GM23338 (cell line): ENCODE results near the gene SEMA3C. TPM values are rescaled to one million over a fixed set of nuclear protein-coding genes. Genes with fewer than 3 reads are reported as not detected.

Experiments used
- ATAC-seq: fragments of 200-7000 bp; cut with Tn5 transposase; 3 replicates; pipeline ENCODE4 v1.9.1; 2020
- DNase-seq: peaks from one replicate; pipeline ENCODE4 v3.0.0-alpha.2; 2015; ENCODE audit warnings: low spot score
- H2AFZ ChIP-seq: fragments of 200-600 bp; sonication (generic); 2 replicates; pipeline ENCODE4 v1.8.0; 2016; ENCODE audit warnings: antibody characterized with exemption, mild to moderate bottlenecking, moderate library complexity
- H3F3A ChIP-seq: fragments of 200-600 bp; sonication (generic); replicated peaks from 2 replicates; pipeline ENCODE4 v1.8.0; 2017; ENCODE audit warnings: antibody characterized with exemption, mixed run types, low read depth
- H3K27ac ChIP-seq: fragments of 200-600 bp; sonication (generic); 2 replicates; pipeline ENCODE4 v1.6.1; 2016; ENCODE audit warnings: low read depth
- H3K27me3 ChIP-seq: fragments of 200-600 bp; sonication (generic); 2 replicates; pipeline ENCODE4 v1.8.0; 2016; ENCODE audit warnings: mild to moderate bottlenecking, mixed run types, moderate library complexity; ENCODE audit not compliant: insufficient read depth
- H3K36me3 ChIP-seq: fragments of 200-600 bp; sonication (generic); 2 replicates; pipeline ENCODE4 v1.8.0; 2016; ENCODE audit warnings: mild to moderate bottlenecking; ENCODE audit not compliant: insufficient read depth
- H3K4me1 ChIP-seq: fragments of 200-600 bp; sonication (generic); 2 replicates; pipeline ENCODE4 v1.8.0; 2016; ENCODE audit warnings: mild to moderate bottlenecking, moderate library complexity; ENCODE audit not compliant: insufficient read depth
- H3K4me2 ChIP-seq: fragments of 200-600 bp; sonication (generic); 2 replicates; pipeline ENCODE4 v1.7.1; 2017; ENCODE audit warnings: mixed run types
- H3K4me3 ChIP-seq: fragments of 200-600 bp; sonication (generic); 2 replicates; pipeline ENCODE4 v1.6.1; 2016; ENCODE audit warnings: mixed run types
- H3K79me2 ChIP-seq: fragments of 200-600 bp; sonication (generic); replicated peaks from 2 replicates; pipeline ENCODE4 v1.8.0; 2017; ENCODE audit warnings: mild to moderate bottlenecking; ENCODE audit not compliant: insufficient read depth
- H3K9me2 ChIP-seq: fragments of 200-600 bp; sonication (generic); 2 replicates; pipeline ENCODE4 v1.8.0; 2017; ENCODE audit not compliant: insufficient read depth
- H4K20me1 ChIP-seq: fragments of 200-600 bp; sonication (generic); replicated peaks from 2 replicates; pipeline ENCODE4 v1.8.0; 2017; ENCODE audit warnings: mild to moderate bottlenecking; ENCODE audit not compliant: insufficient read depth
- H3K27ac Mint-ChIP-seq: 2 replicates; pipeline ENCODE4 v1.8.0; 2020; ENCODE audit warnings: inconsistent platforms, mild to moderate bottlenecking, moderate library complexity, mixed read lengths
- H3K27me3 Mint-ChIP-seq: 3 replicates; pipeline ENCODE4 v1.8.0; 2022; ENCODE audit warnings: low read depth, mild to moderate bottlenecking, moderate library complexity, mixed read lengths, inconsistent platforms; ENCODE audit not compliant: insufficient read depth, poor library complexity
- H3K36me3 Mint-ChIP-seq: 3 replicates; pipeline ENCODE4 v1.8.0; 2021; ENCODE audit warnings: low read depth, mild to moderate bottlenecking, inconsistent platforms, moderate library complexity, mixed read lengths
- H3K4me1 Mint-ChIP-seq: 3 replicates; pipeline ENCODE4 v1.8.0; 2020; ENCODE audit warnings: mild to moderate bottlenecking, inconsistent platforms, mixed read lengths
- H3K4me3 Mint-ChIP-seq: 3 replicates; pipeline ENCODE4 v1.8.0; 2021; ENCODE audit warnings: moderate library complexity, mild to moderate bottlenecking, inconsistent platforms, mixed read lengths
- H3K9me3 Mint-ChIP-seq: 3 replicates; pipeline ENCODE4 v1.8.0; 2020; ENCODE audit warnings: moderate library complexity, mild to moderate bottlenecking, inconsistent platforms, mixed read lengths
- CREB1 ChIP-seq: fragments of 250-450 bp; sonication (Bioruptor Pico); IDR thresholded peaks from 2 replicates; pipeline ENCODE4 v1.5.0; 2020; ENCODE audit warnings: low read depth, mild to moderate bottlenecking, moderate library complexity
- EZH2 ChIP-seq: fragments of 200-600 bp; sonication (generic); IDR thresholded peaks from one replicate; pipeline ENCODE4 v1.8.0; 2017; ENCODE audit warnings: antibody characterized with exemption, mild to moderate bottlenecking, low read depth; ENCODE audit not compliant: unreplicated experiment
- EZH2phosphoT487 ChIP-seq: fragments of 200-600 bp; sonication (generic); IDR thresholded peaks from one replicate; pipeline ENCODE4 v1.8.1; 2018; ENCODE audit warnings: antibody characterized with exemption; ENCODE audit not compliant: unreplicated experiment
- JUNB ChIP-seq: IDR thresholded peaks from one replicate; pipeline ENCODE4 v1.6.1; 2016; ENCODE audit warnings: antibody characterized with exemption; ENCODE audit not compliant: unreplicated experiment
- NANOG ChIP-seq: IDR thresholded peaks from 2 replicates; pipeline ENCODE4 v1.6.1; 2016; ENCODE audit warnings: antibody characterized with exemption, borderline replicate concordance
- POLR2AphosphoS5 ChIP-seq: IDR thresholded peaks from 2 replicates; pipeline ENCODE4 v1.6.1; 2016; ENCODE audit warnings: antibody characterized with exemption, low read depth
- STAT1 ChIP-seq: IDR thresholded peaks from one replicate; pipeline ENCODE4 v1.6.1; 2016; ENCODE audit warnings: antibody characterized with exemption; ENCODE audit not compliant: unreplicated experiment
- ZNF114 ChIP-seq: fragments of 250-450 bp; sonication (Bioruptor Pico); IDR thresholded peaks from 2 replicates; pipeline ENCODE4 v1.5.0; 2020; ENCODE audit warnings: mild to moderate bottlenecking, moderate library complexity
- ZNF331 ChIP-seq: fragments of 250-450 bp; sonication (Bioruptor Pico); IDR thresholded peaks from 2 replicates; pipeline ENCODE4 v1.5.0; 2020; ENCODE audit warnings: low read depth, mild to moderate bottlenecking, moderate library complexity
- polyA plus RNA-seq: library from polyadenylated mRNA; unstranded; fragments of >200 nt; fragmentation: Nextera tagmentation; extraction: Ambion mirVana; gene quantifications from 2 replicates; pipeline ENCODE4 v1.2.1, GENCODE V29; 2016
- total RNA-seq: library from RNA; depleted of rRNA; stranded (reverse); fragments of >200 nt; shearing (Covaris generic); gene quantifications from 2 replicates; pipeline ENCODE4 v1.2.3, GENCODE V29; 2014
- TF ChIP-seq, protein P1 (sequence below): IDR thresholded peaks from one replicate; pipeline ENCODE4 v1.6.1; 2018; ENCODE audit warnings: antibody characterized with exemption; ENCODE audit not compliant: unreplicated experiment
- TF ChIP-seq, protein P2 (sequence below), 2 experiments: fragments of 200-600 bp in 1 of 2; sonication (generic) in 1 of 2; conservative IDR thresholded peaks; 2 replicates each; pipeline versions ENCODE4 v1.5.1 to v1.6.1; 2016 to 2017; ENCODE audit warnings: antibody characterized with exemption in 2 of 2, low read depth in 2 of 2, mild to moderate bottlenecking in 2 of 2, moderate library complexity in 1 of 2
- TF ChIP-seq, protein P3 (sequence below): IDR thresholded peaks from 2 replicates; pipeline ENCODE4 v1.6.1; 2016; ENCODE audit warnings: antibody characterized with exemption
- TF ChIP-seq, protein P4 (sequence below): fragments of 250-450 bp; sonication (Bioruptor Pico); IDR thresholded peaks from 2 replicates; pipeline ENCODE4 v1.5.0; 2020; ENCODE audit warnings: mild to moderate bottlenecking, moderate library complexity

Gene SEMA3C
- total and polyA plus RNA-seq, 2 experiments from 2014 or later = 1.0 to 3.5 TPM

DNA sequence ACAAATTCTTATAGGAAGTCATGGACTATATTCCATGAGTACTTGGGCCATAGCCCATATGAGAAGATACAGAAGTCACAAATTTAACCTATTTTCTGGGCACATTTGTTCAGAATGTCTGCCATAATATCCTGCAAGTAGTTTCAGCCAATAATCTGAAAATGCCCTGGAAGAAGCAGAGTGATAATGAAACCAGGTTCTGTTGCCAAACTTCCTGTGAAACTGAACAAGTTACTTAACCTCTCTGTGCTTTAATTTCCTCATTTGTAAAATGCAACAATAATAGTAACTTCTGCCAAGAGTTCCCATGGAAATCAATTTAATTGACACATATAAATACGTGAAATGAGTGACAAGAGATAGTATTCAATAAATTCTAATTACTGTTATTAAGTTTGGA lies 88.8 kb downstream of the SEMA3C start:
- DNase-seq = no peak
- Mint-ChIP-seq H3K27ac (no peak overlapping the region; the same call in 1 of the 2 replicates), H3K9me3 (no peaks in the 10 kb centered on the region), H3K36me3 (no peaks in the 10 kb centered on the region), H3K4me3 (no peak overlapping the region), H3K4me1 (peaks cover 2% of the 10 kb centered on the region; the same call in 2 of the 3 replicates), H3K27me3 (no peaks in the 10 kb centered on the region)
- Histone ChIP-seq H4K20me1 (no peaks in the 10 kb centered on the region), H3K4me1 (no peaks in the 10 kb centered on the region), H3K79me2 (no peaks in the 10 kb centered on the region), H3K36me3 (no peaks in the 10 kb centered on the region), H3K9me2 (no peaks in the 10 kb centered on the region), H3K4me3 (no peak overlapping the region), H3K4me2 (no peak overlapping the region), H3K27me3 (no peaks in the 10 kb centered on the region), H3K27ac (no peak overlapping the region), H2AFZ (no peak overlapping the region), H3F3A (no peaks in the 10 kb centered on the region)
- no peak for ATAC-seq
- TF ChIP-seq STAT1 (no peak), EZH2phosphoT487 (no peak), ZNF331 (CRISPR knock-in tag) (no peak), POLR2AphosphoS5 (no peak), EZH2 (no peak), JUNB (no peak), NANOG (no peak), ZNF114 (CRISPR knock-in tag) (no peak), CREB1 (CRISPR knock-in tag) (no peak)
- TF ChIP-seq, protein P1, sequence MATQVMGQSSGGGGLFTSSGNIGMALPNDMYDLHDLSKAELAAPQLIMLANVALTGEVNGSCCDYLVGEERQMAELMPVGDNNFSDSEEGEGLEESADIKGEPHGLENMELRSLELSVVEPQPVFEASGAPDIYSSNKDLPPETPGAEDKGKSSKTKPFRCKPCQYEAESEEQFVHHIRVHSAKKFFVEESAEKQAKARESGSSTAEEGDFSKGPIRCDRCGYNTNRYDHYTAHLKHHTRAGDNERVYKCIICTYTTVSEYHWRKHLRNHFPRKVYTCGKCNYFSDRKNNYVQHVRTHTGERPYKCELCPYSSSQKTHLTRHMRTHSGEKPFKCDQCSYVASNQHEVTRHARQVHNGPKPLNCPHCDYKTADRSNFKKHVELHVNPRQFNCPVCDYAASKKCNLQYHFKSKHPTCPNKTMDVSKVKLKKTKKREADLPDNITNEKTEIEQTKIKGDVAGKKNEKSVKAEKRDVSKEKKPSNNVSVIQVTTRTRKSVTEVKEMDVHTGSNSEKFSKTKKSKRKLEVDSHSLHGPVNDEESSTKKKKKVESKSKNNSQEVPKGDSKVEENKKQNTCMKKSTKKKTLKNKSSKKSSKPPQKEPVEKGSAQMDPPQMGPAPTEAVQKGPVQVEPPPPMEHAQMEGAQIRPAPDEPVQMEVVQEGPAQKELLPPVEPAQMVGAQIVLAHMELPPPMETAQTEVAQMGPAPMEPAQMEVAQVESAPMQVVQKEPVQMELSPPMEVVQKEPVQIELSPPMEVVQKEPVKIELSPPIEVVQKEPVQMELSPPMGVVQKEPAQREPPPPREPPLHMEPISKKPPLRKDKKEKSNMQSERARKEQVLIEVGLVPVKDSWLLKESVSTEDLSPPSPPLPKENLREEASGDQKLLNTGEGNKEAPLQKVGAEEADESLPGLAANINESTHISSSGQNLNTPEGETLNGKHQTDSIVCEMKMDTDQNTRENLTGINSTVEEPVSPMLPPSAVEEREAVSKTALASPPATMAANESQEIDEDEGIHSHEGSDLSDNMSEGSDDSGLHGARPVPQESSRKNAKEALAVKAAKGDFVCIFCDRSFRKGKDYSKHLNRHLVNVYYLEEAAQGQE = no peak
- TF ChIP-seq, protein P2, sequence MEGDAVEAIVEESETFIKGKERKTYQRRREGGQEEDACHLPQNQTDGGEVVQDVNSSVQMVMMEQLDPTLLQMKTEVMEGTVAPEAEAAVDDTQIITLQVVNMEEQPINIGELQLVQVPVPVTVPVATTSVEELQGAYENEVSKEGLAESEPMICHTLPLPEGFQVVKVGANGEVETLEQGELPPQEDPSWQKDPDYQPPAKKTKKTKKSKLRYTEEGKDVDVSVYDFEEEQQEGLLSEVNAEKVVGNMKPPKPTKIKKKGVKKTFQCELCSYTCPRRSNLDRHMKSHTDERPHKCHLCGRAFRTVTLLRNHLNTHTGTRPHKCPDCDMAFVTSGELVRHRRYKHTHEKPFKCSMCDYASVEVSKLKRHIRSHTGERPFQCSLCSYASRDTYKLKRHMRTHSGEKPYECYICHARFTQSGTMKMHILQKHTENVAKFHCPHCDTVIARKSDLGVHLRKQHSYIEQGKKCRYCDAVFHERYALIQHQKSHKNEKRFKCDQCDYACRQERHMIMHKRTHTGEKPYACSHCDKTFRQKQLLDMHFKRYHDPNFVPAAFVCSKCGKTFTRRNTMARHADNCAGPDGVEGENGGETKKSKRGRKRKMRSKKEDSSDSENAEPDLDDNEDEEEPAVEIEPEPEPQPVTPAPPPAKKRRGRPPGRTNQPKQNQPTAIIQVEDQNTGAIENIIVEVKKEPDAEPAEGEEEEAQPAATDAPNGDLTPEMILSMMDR (conservative IDR thresholded peaks at IDR 0.05; ENCODE audit: low read depth in 2 of 2) = no peak
- TF ChIP-seq, protein P3, sequence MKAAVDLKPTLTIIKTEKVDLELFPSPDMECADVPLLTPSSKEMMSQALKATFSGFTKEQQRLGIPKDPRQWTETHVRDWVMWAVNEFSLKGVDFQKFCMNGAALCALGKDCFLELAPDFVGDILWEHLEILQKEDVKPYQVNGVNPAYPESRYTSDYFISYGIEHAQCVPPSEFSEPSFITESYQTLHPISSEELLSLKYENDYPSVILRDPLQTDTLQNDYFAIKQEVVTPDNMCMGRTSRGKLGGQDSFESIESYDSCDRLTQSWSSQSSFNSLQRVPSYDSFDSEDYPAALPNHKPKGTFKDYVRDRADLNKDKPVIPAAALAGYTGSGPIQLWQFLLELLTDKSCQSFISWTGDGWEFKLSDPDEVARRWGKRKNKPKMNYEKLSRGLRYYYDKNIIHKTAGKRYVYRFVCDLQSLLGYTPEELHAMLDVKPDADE = no peak
- TF ChIP-seq, protein P4, sequence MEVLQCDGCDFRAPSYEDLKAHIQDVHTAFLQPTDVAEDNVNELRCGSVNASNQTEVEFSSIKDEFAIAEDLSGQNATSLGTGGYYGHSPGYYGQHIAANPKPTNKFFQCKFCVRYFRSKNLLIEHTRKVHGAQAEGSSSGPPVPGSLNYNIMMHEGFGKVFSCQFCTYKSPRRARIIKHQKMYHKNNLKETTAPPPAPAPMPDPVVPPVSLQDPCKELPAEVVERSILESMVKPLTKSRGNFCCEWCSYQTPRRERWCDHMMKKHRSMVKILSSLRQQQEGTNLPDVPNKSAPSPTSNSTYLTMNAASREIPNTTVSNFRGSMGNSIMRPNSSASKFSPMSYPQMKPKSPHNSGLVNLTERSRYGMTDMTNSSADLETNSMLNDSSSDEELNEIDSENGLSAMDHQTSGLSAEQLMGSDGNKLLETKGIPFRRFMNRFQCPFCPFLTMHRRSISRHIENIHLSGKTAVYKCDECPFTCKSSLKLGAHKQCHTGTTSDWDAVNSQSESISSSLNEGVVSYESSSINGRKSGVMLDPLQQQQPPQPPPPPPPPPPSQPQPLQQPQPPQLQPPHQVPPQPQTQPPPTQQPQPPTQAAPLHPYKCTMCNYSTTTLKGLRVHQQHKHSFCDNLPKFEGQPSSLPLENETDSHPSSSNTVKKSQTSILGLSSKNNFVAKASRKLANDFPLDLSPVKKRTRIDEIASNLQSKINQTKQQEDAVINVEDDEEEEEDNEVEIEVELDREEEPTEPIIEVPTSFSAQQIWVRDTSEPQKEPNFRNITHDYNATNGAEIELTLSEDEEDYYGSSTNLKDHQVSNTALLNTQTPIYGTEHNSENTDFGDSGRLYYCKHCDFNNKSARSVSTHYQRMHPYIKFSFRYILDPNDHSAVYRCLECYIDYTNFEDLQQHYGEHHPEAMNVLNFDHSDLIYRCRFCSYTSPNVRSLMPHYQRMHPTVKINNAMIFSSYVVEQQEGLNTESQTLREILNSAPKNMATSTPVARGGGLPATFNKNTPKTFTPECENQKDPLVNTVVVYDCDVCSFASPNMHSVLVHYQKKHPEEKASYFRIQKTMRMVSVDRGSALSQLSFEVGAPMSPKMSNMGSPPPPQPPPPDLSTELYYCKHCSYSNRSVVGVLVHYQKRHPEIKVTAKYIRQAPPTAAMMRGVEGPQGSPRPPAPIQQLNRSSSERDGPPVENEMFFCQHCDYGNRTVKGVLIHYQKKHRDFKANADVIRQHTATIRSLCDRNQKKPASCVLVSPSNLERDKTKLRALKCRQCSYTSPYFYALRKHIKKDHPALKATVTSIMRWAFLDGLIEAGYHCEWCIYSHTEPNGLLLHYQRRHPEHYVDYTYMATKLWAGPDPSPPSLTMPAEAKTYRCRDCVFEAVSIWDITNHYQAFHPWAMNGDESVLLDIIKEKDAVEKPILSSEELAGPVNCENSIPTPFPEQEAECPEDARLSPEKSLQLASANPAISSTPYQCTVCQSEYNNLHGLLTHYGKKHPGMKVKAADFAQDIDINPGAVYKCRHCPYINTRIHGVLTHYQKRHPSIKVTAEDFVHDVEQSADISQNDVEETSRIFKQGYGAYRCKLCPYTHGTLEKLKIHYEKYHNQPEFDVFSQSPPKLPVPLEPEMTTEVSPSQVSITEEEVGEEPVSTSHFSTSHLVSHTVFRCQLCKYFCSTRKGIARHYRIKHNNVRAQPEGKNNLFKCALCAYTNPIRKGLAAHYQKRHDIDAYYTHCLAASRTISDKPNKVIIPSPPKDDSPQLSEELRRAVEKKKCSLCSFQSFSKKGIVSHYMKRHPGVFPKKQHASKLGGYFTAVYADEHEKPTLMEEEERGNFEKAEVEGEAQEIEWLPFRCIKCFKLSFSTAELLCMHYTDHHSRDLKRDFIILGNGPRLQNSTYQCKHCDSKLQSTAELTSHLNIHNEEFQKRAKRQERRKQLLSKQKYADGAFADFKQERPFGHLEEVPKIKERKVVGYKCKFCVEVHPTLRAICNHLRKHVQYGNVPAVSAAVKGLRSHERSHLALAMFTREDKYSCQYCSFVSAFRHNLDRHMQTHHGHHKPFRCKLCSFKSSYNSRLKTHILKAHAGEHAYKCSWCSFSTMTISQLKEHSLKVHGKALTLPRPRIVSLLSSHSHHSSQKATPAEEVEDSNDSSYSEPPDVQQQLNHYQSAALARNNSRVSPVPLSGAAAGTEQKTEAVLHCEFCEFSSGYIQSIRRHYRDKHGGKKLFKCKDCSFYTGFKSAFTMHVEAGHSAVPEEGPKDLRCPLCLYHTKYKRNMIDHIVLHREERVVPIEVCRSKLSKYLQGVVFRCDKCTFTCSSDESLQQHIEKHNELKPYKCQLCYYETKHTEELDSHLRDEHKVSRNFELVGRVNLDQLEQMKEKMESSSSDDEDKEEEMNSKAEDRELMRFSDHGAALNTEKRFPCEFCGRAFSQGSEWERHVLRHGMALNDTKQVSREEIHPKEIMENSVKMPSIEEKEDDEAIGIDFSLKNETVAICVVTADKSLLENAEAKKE (CRISPR knock-in tag) = no peak
